Breast epithelium (tissue), 4 donors: ENCODE measurements around the gene TMED10. TPM values are rescaled to one million over a fixed set of nuclear protein-coding genes. Genes with fewer than 3 reads are reported as not detected.
A peak's percentile ranks its signal among the peaks of the same experiment; 100 is the strongest.

ENCODE experiments used
- DNase-seq, 2 donors: peaks; one replicate each; pipeline ENCODE4 v3.0.0-alpha.2; 2019; ENCODE audit warnings: low spot score in 2 of 2
- H3K27ac ChIP-seq, 2 donors: fragments of 200-600 bp; sonication (generic) in 1 of 2; one replicate each; pipeline ENCODE4 v1.5.1; 2016 to 2019; ENCODE audit warnings: mild to moderate bottlenecking in 1 of 2
- H3K27me3 ChIP-seq, 2 donors: fragments of 200-600 bp; sonication (generic) in 1 of 2; one replicate each; pipeline versions ENCODE4 v1.5.1 to v1.6.0; 2017 to 2019; ENCODE audit warnings: control low read depth in 1 of 2, mild to moderate bottlenecking in 1 of 2
- H3K36me3 ChIP-seq: fragments of 200-600 bp; one replicate; pipeline ENCODE4 v1.5.1; 2019
- H3K4me1 ChIP-seq, 2 donors: fragments of 200-600 bp; sonication (generic); one replicate each; pipeline ENCODE4 v1.5.1; 2016 to 2019; ENCODE audit warnings: control low read depth in 1 of 2
- H3K4me3 ChIP-seq, 3 donors: fragments of 200-600 bp; sonication (generic); 1 replicate in 2 of 3; 2 replicates in 1 of 3; pipeline ENCODE4 v1.5.1; 2016 to 2019; ENCODE audit warnings: mild to moderate bottlenecking in 3 of 3, moderate library complexity in 2 of 3
- H3K9me3 ChIP-seq, 2 donors: fragments of 200-600 bp; sonication (generic) in 1 of 2; one replicate each; pipeline ENCODE4 v1.5.1; 2016 to 2019; ENCODE audit warnings: control low read depth in 1 of 2
- CTCF ChIP-seq, 3 donors: fragments of 450-650 bp; IDR thresholded peaks; one replicate each; pipeline ENCODE4 v1.5.1; 2016 to 2017; ENCODE audit warnings: antibody characterized with exemption in 3 of 3, mild to moderate bottlenecking in 3 of 3, moderate library complexity in 3 of 3
- POLR2A ChIP-seq: fragments of 450-650 bp; IDR thresholded peaks from one replicate; pipeline ENCODE4 v1.6.1; 2016; ENCODE audit warnings: antibody characterized with exemption, mild to moderate bottlenecking, moderate library complexity
- POLR2AphosphoS5 ChIP-seq, 3 donors: sonication (generic); formaldehyde crosslinking; IDR thresholded peaks; one replicate each; pipeline ENCODE4 v1.6.1; 2017; ENCODE audit warnings: antibody characterized with exemption in 3 of 3
- intact Hi-C: fragments of 100-400 bp; cut with DNase I; formaldehyde crosslinking; loops from one replicate; pipeline ENCODE4 v1.15.1; 2023; ENCODE audit warnings: low total_unique reads
- total RNA-seq, 3 donors: library from RNA; depleted of rRNA; stranded (reverse); fragments of >200 nt; gene quantifications; one replicate each; pipeline ENCODE4 v1.1.0, GENCODE V29; 2016

The TMED10 gene
- total RNA-seq, 3 donors from 2014 or later, result 263 to 443 (median 285) TPM

- Histone ChIP-seq H3K9me3 (no peaks in the 10 kb centered on the region), H3K27me3 (no peaks in the 10 kb centered on the region), H3K4me1 (peaks cover 0 to 6% of the 10 kb centered on the region in 2 donors), H3K4me3 (no peak overlapping the region), H3K36me3 (no peaks in the 10 kb centered on the region), H3K27ac (no peak overlapping the region)
- intact Hi-C loops, result no loop called here
- DNase-seq, result no peak
- TF ChIP-seq POLR2A (no peak), POLR2AphosphoS5 (IDR thresholded peaks at IDR 0.05) (no peak), CTCF (IDR thresholded peaks at IDR 0.05) (no peak)
Observed at GRCh38 chr14:75181293-75182062, 5.1 kb upstream of the TMED10 start.

- Histone ChIP-seq H3K27ac (peak overlapping the region; percentile 100), H3K4me1 (no peaks in the 10 kb centered on the region), H3K27me3 (no peaks in the 10 kb centered on the region), H3K9me3 (no peaks in the 10 kb centered on the region), H3K36me3 (no peaks in the 10 kb centered on the region), H3K4me3 (peak overlapping the region; percentile 70 to 96 (median 89))
- intact Hi-C loops, result loop anchor here (10.0 kb wide), 1 partner anchor 89 kb away; no protein-coding TSS in a partner anchor
- no peak for DNase-seq
- no peak for TF ChIP-seq CTCF (IDR thresholded peaks at IDR 0.05)
- no peak for TF ChIP-seq POLR2AphosphoS5 (IDR thresholded peaks at IDR 0.05)
- TF ChIP-seq POLR2A, result no peak
Observed at GRCh38 chr14:75175677-75176141, 703 bp downstream of the TMED10 start.

- DNase-seq, result no peak
- Histone ChIP-seq H3K4me3 (peak overlapping the region in 1 of 3 donors; percentile 96), H3K36me3 (no peaks in the 10 kb centered on the region), H3K27me3 (no peaks in the 10 kb centered on the region), H3K27ac (peak overlapping the region; percentile 33 to 100), H3K9me3 (no peaks in the 10 kb centered on the region), H3K4me1 (no peaks in the 10 kb centered on the region)
- intact Hi-C loops, result loop anchor here (10.0 kb wide), 1 partner anchor 91 kb away; no protein-coding TSS in a partner anchor
- TF ChIP-seq POLR2AphosphoS5 (IDR thresholded peaks at IDR 0.05), result no peak
- TF ChIP-seq CTCF (IDR thresholded peaks at IDR 0.05), result no peak
- TF ChIP-seq POLR2A, result no peak
Observed at GRCh38 chr14:75174066-75174465, 2.3 kb downstream of the TMED10 start.

DNA sequence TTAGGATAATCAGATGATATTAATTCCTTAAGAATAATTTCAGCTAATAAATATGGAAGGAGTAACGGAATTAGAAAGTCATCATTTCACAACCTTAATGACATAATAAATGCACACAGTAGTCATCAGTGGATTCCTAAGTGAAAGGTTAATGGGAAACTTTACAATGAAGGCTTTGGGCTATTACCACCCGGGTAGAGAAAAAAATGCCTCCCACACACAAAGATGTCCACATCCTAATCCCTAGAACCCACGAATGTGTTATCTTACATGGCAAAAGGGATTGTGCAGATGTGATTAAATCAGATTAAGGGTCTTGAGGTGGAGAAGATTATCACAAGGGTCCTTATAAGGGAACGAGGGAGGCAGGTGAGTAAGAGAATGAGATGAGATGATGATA, 5.6 kb downstream of the TMED10 start:
- Histone ChIP-seq H3K9me3 (no peaks in the 10 kb centered on the region), H3K27ac (no peak overlapping the region), H3K36me3 (no peaks in the 10 kb centered on the region), H3K4me3 (no peak overlapping the region), H3K4me1 (peaks cover 0 to 4% of the 10 kb centered on the region in 2 donors), H3K27me3 (no peaks in the 10 kb centered on the region)
- intact Hi-C loops, result loop anchor here (10.0 kb wide), 1 partner anchor 94 kb away; no protein-coding TSS in a partner anchor
- DNase-seq, result no peak
- TF ChIP-seq POLR2AphosphoS5 (IDR thresholded peaks at IDR 0.05) (no peak), POLR2A (no peak)

DNA sequence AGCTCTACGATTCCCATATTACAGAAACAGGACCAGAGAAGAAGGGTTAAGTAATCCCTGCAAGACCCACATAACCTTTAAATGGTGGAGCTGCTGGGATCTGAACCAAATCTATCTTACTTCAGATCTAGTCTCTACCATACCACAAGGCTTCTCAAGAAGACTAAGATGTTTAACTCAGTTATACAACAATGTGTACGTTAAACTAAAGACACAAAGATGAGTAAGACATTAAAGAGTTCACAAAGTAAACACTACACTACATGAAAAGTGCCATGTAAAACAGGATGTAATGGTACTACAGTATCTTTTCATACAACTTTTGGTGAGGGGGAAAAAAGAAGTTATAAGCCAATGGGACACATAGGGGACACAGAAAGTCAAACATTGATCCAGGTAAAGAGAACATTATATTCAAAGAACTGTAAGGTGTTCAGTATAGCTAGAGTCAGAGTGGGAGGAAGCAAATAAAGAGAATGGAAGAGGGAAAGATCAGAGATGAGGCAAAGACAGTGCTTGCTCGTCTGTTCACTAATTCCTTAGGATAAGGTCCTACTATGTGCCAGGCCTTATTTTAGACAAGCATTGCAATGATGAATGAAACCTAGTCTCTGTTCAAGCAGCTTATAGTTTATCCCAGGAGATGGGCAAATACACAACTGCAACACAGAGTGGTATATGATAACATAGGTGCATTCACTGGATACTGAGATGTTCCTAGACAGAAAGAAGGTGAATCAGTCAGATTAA, 7.7 kb downstream of the TMED10 start:
- no peak overlapping the region for H3K27ac ChIP-seq
- no peaks in the 10 kb centered on the region for H3K36me3 ChIP-seq
- no peaks in the 10 kb centered on the region for H3K9me3 ChIP-seq
- TF ChIP-seq CTCF (IDR thresholded peaks at IDR 0.05), result no peak
- TF ChIP-seq POLR2A, result no peak
- TF ChIP-seq POLR2AphosphoS5 (IDR thresholded peaks at IDR 0.05), result no peak
- DNase-seq, result no peak
- H3K4me3 ChIP-seq, result no peak overlapping the region
- H3K4me1 ChIP-seq, result peaks cover 0 to 4% of the 10 kb centered on the region in 2 donors
- intact Hi-C loops, result no loop called here
- no peaks in the 10 kb centered on the region for H3K27me3 ChIP-seq
